WTC11 (cell line): Measurements from ENCODE around the gene SWAP70. TPM values are rescaled to one million over a fixed set of nuclear protein-coding genes. Genes with fewer than 3 reads are reported as not detected.

Source experiments
- ATAC-seq: fragments of 200-7000 bp; cut with Tn5 transposase; 2 replicates; pipeline ENCODE4 v1.10.0; 2021; ENCODE audit warnings: mild to moderate bottlenecking, moderate library complexity
- CTCF ChIA-PET: fragments of 300-600 bp; sonication (Branson Sonifier 250); formaldehyde crosslinking; loops from one replicate; lab custom pipeline; 2021; ENCODE audit warnings: antibody characterized with exemption; lab: Charles Lee
- POLR2A ChIA-PET: fragments of 350-600 bp; sonication (Branson Sonifier 250); formaldehyde crosslinking; loops from one replicate; lab custom pipeline; 2021; ENCODE audit warnings: antibody characterized with exemption; lab: Charles Lee
- DNase-seq: peaks from one replicate; pipeline ENCODE4 v3.0.0; 2021; ENCODE audit warnings: low spot score
- H3K27ac Mint-ChIP-seq: 2 replicates; pipeline ENCODE4 v1.8.0; 2021; ENCODE audit warnings: mixed read lengths
- H3K27me3 Mint-ChIP-seq: 2 replicates; pipeline ENCODE4 v1.8.0; 2021; ENCODE audit warnings: low read depth, mild to moderate bottlenecking, moderate library complexity, mixed read lengths
- H3K36me3 Mint-ChIP-seq: 2 replicates; pipeline ENCODE4 v1.8.0; 2021; ENCODE audit warnings: mixed read lengths
- H3K4me1 Mint-ChIP-seq: 2 replicates; pipeline ENCODE4 v1.8.0; 2022; ENCODE audit warnings: mixed read lengths
- H3K4me3 Mint-ChIP-seq: 2 replicates; pipeline ENCODE4 v1.8.0; 2021; ENCODE audit warnings: mild to moderate bottlenecking, moderate library complexity, mixed read lengths
- H3K9me3 Mint-ChIP-seq: 2 replicates; pipeline ENCODE4 v1.8.0; 2021; ENCODE audit warnings: mixed read lengths
- CREM ChIP-seq: sonication (generic); formaldehyde crosslinking; IDR thresholded peaks from 2 replicates; pipeline ENCODE4 v1.8.1; 2022; ENCODE audit warnings: mild to moderate bottlenecking, missing genetic modification reagents, moderate library complexity
- CTCF ChIP-seq: fragments of 200-600 bp; IDR thresholded peaks from 2 replicates; pipeline ENCODE4 v1.8.0; 2022; ENCODE audit warnings: antibody characterized with exemption
- ETV6 ChIP-seq: sonication (generic); formaldehyde crosslinking; IDR thresholded peaks from 2 replicates; pipeline ENCODE4 v1.8.1; 2022; ENCODE audit warnings: mild to moderate bottlenecking, missing genetic modification reagents
- FOXK1 ChIP-seq: sonication (generic); formaldehyde crosslinking; IDR thresholded peaks from 2 replicates; pipeline ENCODE4 v1.8.0; 2022; ENCODE audit warnings: mild to moderate bottlenecking, moderate library complexity, missing genetic modification reagents
- HMGA2 ChIP-seq: fragments of 250-450 bp; sonication (Bioruptor Pico); IDR thresholded peaks from 2 replicates; pipeline ENCODE4 v1.4.0; 2021; ENCODE audit warnings: mild to moderate bottlenecking, moderate library complexity
- IRF2 ChIP-seq: sonication (generic); formaldehyde crosslinking; IDR thresholded peaks from 2 replicates; pipeline ENCODE4 v1.8.0; 2022; ENCODE audit warnings: low read depth, missing genetic modification reagents, borderline replicate concordance
- JAZF1 ChIP-seq: fragments of 250-450 bp; sonication (Bioruptor Pico); IDR thresholded peaks from 2 replicates; pipeline ENCODE4 v1.9.0; 2021; ENCODE audit warnings: moderate library complexity, mild to moderate bottlenecking, inconsistent platforms
- MYBL2 ChIP-seq: sonication (generic); formaldehyde crosslinking; IDR thresholded peaks from 2 replicates; pipeline ENCODE4 v1.8.1; 2023; ENCODE audit warnings: mild to moderate bottlenecking, moderate library complexity, missing genetic modification reagents
- NFATC4 ChIP-seq: fragments of 250-450 bp; sonication (Bioruptor Pico); IDR thresholded peaks from 2 replicates; pipeline ENCODE4 v1.9.0; 2021; ENCODE audit warnings: mild to moderate bottlenecking
- NFE2L1 ChIP-seq: sonication (generic); formaldehyde crosslinking; IDR thresholded peaks from 2 replicates; pipeline ENCODE4 v1.8.1; 2023; ENCODE audit warnings: missing genetic modification reagents
- NR2C2 ChIP-seq: sonication (generic); formaldehyde crosslinking; IDR thresholded peaks from 2 replicates; pipeline ENCODE4 v1.8.0; 2022; ENCODE audit warnings: mild to moderate bottlenecking, missing genetic modification reagents
- NR3C1 ChIP-seq: sonication (generic); formaldehyde crosslinking; conservative IDR thresholded peaks from 2 replicates; pipeline ENCODE4 v1.8.1; 2023; ENCODE audit warnings: low read depth, mild to moderate bottlenecking, missing genetic modification reagents
- SP1 ChIP-seq: sonication (generic); formaldehyde crosslinking; conservative IDR thresholded peaks from 2 replicates; pipeline ENCODE4 v1.8.1; 2022; ENCODE audit warnings: missing genetic modification reagents
- ZBTB43 ChIP-seq: sonication (generic); formaldehyde crosslinking; IDR thresholded peaks from 2 replicates; pipeline ENCODE4 v1.8.1; 2023; ENCODE audit warnings: mild to moderate bottlenecking, missing genetic modification reagents
- ZNF263 ChIP-seq: sonication (generic); formaldehyde crosslinking; IDR thresholded peaks from 2 replicates; pipeline ENCODE4 v1.8.1; 2022; ENCODE audit warnings: low read depth, mild to moderate bottlenecking, moderate library complexity, missing genetic modification reagents
- ZNF317 ChIP-seq: sonication (generic); formaldehyde crosslinking; IDR thresholded peaks from 2 replicates; pipeline ENCODE4 v1.8.1; 2023; ENCODE audit warnings: low read depth, mild to moderate bottlenecking, moderate library complexity, missing genetic modification reagents, borderline replicate concordance
- ZNF416 ChIP-seq: fragments of 250-450 bp; sonication (Bioruptor Pico); IDR thresholded peaks from 2 replicates; pipeline ENCODE4 v1.9.0; 2021; ENCODE audit warnings: mild to moderate bottlenecking, inconsistent platforms
- total RNA-seq: library from RNA; stranded (reverse); gene quantifications from 3 replicates; pipeline ENCODE4 v1.2.3, GENCODE V29; 2021
- TF ChIP-seq, protein P1 (sequence below): sonication (generic); formaldehyde crosslinking; IDR thresholded peaks from 2 replicates; pipeline ENCODE4 v1.8.1; 2022; ENCODE audit warnings: missing genetic modification reagents, borderline replicate concordance
- TF ChIP-seq, protein P2 (sequence below): fragments of 250-450 bp; sonication (Bioruptor Pico); conservative IDR thresholded peaks from 2 replicates; pipeline ENCODE4 v1.9.0; 2021; ENCODE audit warnings: mild to moderate bottlenecking
- TF ChIP-seq, protein P3 (sequence below): sonication (generic); formaldehyde crosslinking; IDR thresholded peaks from 2 replicates; pipeline ENCODE4 v1.8.0; 2022; ENCODE audit warnings: mild to moderate bottlenecking, missing genetic modification reagents
- TF ChIP-seq, protein P4 (sequence below): fragments of 250-450 bp; sonication (Bioruptor Pico); IDR thresholded peaks from 2 replicates; pipeline ENCODE4 v2.1.2; 2022; ENCODE audit warnings: mild to moderate bottlenecking, moderate library complexity
- TF ChIP-seq, protein P5 (sequence below): sonication (generic); formaldehyde crosslinking; IDR thresholded peaks from 2 replicates; pipeline ENCODE4 v1.8.1; 2022; ENCODE audit warnings: low read depth, mild to moderate bottlenecking, moderate library complexity, missing genetic modification reagents, borderline replicate concordance
- TF ChIP-seq, protein P6 (sequence below): sonication (generic); formaldehyde crosslinking; IDR thresholded peaks from 2 replicates; pipeline ENCODE4 v1.8.1; 2023; ENCODE audit warnings: mild to moderate bottlenecking, missing genetic modification reagents, moderate library complexity
- TF ChIP-seq, protein P7 (sequence below): sonication (generic); formaldehyde crosslinking; conservative IDR thresholded peaks from 2 replicates; pipeline ENCODE4 v1.8.1; 2022; ENCODE audit warnings: mild to moderate bottlenecking, missing genetic modification reagents

SWAP70 gene
- total RNA-seq, 1 experiment from 2014 or later = 24.1 TPM

GRCh38 chr11:9780929-9781328, 117.1 kb downstream of the SWAP70 start:
- Mint-ChIP-seq H3K4me1 (peaks cover 18% of the 10 kb centered on the region), H3K4me3 (no peak overlapping the region), H3K27ac (no peak overlapping the region), H3K36me3 (peaks cover 41% of the 10 kb centered on the region), H3K9me3 (no peaks in the 10 kb centered on the region), H3K27me3 (no peaks in the 10 kb centered on the region)
- DNase-seq = no peak
- TF ChIP-seq JAZF1 = no peak
- TF ChIP-seq, protein P1, sequence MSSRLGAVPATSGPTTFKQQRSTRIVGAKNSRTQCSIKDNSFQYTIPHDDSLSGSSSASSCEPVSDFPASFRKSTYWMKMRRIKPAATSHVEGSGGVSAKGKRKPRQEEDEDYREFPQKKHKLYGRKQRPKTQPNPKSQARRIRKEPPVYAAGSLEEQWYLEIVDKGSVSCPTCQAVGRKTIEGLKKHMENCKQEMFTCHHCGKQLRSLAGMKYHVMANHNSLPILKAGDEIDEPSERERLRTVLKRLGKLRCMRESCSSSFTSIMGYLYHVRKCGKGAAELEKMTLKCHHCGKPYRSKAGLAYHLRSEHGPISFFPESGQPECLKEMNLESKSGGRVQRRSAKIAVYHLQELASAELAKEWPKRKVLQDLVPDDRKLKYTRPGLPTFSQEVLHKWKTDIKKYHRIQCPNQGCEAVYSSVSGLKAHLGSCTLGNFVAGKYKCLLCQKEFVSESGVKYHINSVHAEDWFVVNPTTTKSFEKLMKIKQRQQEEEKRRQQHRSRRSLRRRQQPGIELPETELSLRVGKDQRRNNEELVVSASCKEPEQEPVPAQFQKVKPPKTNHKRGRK (CRISPR knock-in tag) = no peak
- no peak for TF ChIP-seq NFE2L1 (CRISPR knock-in tag)
- TF ChIP-seq, protein P2, sequence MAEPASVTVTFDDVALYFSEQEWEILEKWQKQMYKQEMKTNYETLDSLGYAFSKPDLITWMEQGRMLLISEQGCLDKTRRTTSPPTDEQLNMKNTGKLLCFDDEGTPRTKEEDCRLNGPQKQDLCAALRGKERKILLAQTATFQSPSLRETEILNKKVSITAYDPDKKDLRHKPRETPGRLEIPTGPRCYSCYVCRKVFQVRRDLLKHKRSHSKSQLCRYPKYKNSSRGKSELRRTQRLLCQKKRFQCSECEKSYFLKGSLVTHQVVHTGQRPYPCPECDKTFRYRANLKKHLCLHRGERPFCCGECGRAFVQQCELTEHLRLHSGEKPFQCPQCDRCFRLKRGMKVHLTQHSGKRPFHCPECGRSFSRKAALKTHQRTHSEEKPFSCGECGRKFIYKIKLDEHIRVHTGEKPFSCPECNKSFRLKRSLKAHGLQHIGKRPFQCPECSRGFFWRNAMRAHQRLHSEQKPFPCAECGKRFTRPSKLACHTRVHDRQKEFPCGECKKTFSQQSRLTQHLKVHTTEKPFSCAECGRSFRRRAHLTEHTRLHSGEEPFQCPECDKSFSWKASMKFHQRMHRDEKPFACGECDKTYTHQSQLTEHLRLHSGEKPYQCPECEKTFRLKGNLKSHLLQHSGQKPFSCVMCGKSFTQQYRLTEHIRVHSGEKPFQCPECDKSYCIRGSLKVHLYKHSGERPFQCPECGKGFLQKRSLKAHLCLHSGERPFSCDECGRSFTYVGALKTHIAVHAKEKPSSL (CRISPR knock-in tag) = no peak
- TF ChIP-seq NR3C1 (CRISPR knock-in tag) = no peak
- no peak for TF ChIP-seq IRF2 (CRISPR knock-in tag)
- TF ChIP-seq CTCF = no peak
- no peak for TF ChIP-seq MYBL2 (CRISPR knock-in tag)
- no peak for TF ChIP-seq ZNF317 (CRISPR knock-in tag)
- no peak for ATAC-seq
- CTCF ChIA-PET = no interaction called here
- POLR2A ChIA-PET = no interaction called here

DNA sequence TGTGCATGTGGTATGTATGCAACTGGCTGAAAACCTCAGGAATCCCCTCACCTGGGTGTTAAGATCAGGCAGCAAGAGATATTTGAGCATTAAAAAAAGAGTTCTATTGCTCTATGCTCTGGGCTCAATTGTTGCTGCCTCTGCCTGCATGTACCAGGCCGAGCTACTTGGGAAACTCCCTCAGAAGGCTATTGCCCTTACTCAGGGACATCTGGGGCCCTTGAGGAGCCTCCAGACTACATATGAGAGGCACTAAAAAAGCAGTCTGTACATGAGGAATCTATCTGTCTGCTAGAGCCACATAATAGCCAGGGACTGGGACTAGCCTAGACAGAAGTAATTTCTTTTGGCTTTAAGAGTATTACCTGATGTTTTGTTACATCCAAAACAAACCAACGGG, 120.1 kb downstream of the SWAP70 start:
- H3K4me3 Mint-ChIP-seq = no peak overlapping the region
- no peak overlapping the region for H3K27ac Mint-ChIP-seq
- H3K9me3 Mint-ChIP-seq = no peaks in the 10 kb centered on the region
- peaks cover 49% of the 10 kb centered on the region for H3K36me3 Mint-ChIP-seq
- DNase-seq (no peak), ATAC-seq (no peak)
- H3K4me1 Mint-ChIP-seq = no peaks in the 10 kb centered on the region
- no peaks in the 10 kb centered on the region for H3K27me3 Mint-ChIP-seq
- ChIA-PET CTCF (no interaction called here), POLR2A (no interaction called here)
- TF ChIP-seq NR2C2 (CRISPR knock-in tag) (no peak), HMGA2 (no peak), NFATC4 (CRISPR knock-in tag) (no peak), CREM (CRISPR knock-in tag) (no peak), FOXK1 (CRISPR knock-in tag) (no peak), ZNF263 (CRISPR knock-in tag) (no peak), SP1 (CRISPR knock-in tag) (no peak), ETV6 (CRISPR knock-in tag) (no peak), ZNF416 (CRISPR knock-in tag) (no peak), ZBTB43 (CRISPR knock-in tag) (no peak)
- TF ChIP-seq, protein P3, sequence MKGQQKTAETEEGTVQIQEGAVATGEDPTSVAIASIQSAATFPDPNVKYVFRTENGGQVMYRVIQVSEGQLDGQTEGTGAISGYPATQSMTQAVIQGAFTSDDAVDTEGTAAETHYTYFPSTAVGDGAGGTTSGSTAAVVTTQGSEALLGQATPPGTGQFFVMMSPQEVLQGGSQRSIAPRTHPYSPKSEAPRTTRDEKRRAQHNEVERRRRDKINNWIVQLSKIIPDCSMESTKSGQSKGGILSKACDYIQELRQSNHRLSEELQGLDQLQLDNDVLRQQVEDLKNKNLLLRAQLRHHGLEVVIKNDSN (CRISPR knock-in tag) = no peak
- TF ChIP-seq, protein P4, sequence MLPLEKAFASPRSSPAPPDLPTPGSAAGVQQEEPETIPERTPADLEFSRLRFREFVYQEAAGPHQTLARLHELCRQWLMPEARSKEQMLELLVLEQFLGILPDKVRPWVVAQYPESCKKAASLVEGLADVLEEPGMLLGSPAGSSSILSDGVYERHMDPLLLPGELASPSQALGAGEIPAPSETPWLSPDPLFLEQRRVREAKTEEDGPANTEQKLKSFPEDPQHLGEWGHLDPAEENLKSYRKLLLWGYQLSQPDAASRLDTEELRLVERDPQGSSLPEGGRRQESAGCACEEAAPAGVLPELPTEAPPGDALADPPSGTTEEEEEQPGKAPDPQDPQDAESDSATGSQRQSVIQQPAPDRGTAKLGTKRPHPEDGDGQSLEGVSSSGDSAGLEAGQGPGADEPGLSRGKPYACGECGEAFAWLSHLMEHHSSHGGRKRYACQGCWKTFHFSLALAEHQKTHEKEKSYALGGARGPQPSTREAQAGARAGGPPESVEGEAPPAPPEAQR (CRISPR knock-in tag) = no peak
- TF ChIP-seq, protein P5, sequence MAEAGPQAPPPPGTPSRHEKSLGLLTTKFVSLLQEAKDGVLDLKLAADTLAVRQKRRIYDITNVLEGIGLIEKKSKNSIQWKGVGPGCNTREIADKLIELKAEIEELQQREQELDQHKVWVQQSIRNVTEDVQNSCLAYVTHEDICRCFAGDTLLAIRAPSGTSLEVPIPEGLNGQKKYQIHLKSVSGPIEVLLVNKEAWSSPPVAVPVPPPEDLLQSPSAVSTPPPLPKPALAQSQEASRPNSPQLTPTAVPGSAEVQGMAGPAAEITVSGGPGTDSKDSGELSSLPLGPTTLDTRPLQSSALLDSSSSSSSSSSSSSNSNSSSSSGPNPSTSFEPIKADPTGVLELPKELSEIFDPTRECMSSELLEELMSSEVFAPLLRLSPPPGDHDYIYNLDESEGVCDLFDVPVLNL (CRISPR knock-in tag) = no peak
- TF ChIP-seq, protein P6, sequence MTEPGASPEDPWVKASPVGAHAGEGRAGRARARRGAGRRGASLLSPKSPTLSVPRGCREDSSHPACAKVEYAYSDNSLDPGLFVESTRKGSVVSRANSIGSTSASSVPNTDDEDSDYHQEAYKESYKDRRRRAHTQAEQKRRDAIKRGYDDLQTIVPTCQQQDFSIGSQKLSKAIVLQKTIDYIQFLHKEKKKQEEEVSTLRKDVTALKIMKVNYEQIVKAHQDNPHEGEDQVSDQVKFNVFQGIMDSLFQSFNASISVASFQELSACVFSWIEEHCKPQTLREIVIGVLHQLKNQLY (CRISPR knock-in tag) = no peak
- TF ChIP-seq, protein P7, sequence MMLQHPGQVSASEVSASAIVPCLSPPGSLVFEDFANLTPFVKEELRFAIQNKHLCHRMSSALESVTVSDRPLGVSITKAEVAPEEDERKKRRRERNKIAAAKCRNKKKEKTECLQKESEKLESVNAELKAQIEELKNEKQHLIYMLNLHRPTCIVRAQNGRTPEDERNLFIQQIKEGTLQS = no peak
